ENCODE data around the gene IFT20. TPM values are rescaled to one million over a fixed set of nuclear protein-coding genes. Genes with fewer than 3 reads are reported as not detected.

Gene IFT20
- total RNA-seq, 1 donor from 2014 or later: 63.7 TPM

DNA sequence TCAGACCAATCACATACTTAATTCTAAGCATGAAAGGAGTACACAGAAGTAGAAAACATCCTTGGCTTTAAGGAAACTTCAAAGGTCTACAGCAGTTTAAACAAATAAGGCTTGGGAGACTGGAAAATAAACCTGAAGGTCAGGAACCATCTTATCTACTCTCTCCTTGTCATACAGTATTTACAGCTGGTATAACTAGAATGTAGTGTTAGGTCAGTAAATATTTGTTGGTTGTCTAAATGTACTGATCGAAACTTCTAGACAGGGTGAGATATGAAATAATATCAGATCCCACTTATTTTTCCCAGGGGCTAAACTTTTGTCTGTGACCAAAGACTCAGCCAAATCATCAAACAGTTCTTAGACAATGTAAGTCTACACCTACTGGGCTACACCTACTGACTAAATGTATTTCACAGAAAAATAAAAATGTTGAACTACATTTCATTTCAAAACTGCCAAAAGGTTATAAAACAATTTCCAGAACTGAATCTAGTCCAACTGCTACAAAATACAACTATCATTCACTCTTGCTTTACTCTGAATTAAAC is 43.4 kb downstream of the IFT20 start:
- no peaks in the 10 kb centered on the region for H3K9me3 Mint-ChIP-seq (ENCODE audit: low read depth)
- no peak overlapping the region for H3K4me3 Mint-ChIP-seq (ENCODE audit: unreplicated experiment)
- no peaks in the 10 kb centered on the region for H3K36me3 Mint-ChIP-seq (ENCODE audit: low read depth)
- no peak for DNase-seq (ENCODE audit: low spot score)
- TF ChIP-seq, protein P1, sequence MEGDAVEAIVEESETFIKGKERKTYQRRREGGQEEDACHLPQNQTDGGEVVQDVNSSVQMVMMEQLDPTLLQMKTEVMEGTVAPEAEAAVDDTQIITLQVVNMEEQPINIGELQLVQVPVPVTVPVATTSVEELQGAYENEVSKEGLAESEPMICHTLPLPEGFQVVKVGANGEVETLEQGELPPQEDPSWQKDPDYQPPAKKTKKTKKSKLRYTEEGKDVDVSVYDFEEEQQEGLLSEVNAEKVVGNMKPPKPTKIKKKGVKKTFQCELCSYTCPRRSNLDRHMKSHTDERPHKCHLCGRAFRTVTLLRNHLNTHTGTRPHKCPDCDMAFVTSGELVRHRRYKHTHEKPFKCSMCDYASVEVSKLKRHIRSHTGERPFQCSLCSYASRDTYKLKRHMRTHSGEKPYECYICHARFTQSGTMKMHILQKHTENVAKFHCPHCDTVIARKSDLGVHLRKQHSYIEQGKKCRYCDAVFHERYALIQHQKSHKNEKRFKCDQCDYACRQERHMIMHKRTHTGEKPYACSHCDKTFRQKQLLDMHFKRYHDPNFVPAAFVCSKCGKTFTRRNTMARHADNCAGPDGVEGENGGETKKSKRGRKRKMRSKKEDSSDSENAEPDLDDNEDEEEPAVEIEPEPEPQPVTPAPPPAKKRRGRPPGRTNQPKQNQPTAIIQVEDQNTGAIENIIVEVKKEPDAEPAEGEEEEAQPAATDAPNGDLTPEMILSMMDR (IDR thresholded peaks at IDR 0.05): no peak
- no peaks in the 10 kb centered on the region for H3K27me3 Mint-ChIP-seq (ENCODE audit: low read depth)
- H3K4me1 Mint-ChIP-seq (ENCODE audit: low read depth): peaks cover 3% of the 10 kb centered on the region
- no peak overlapping the region for H3K27ac Mint-ChIP-seq (ENCODE audit: unreplicated experiment)

- no peak for DNase-seq (ENCODE audit: low spot score)
- Mint-ChIP-seq H3K27ac (ENCODE audit: unreplicated experiment) (no peak overlapping the region), H3K9me3 (ENCODE audit: low read depth) (no peaks in the 10 kb centered on the region), H3K4me3 (ENCODE audit: unreplicated experiment) (no peak overlapping the region), H3K36me3 (ENCODE audit: low read depth) (no peaks in the 10 kb centered on the region), H3K27me3 (ENCODE audit: low read depth) (no peaks in the 10 kb centered on the region), H3K4me1 (ENCODE audit: low read depth) (peaks cover 3% of the 10 kb centered on the region)
- TF ChIP-seq, protein P1 (IDR thresholded peaks at IDR 0.05): no peak
These were observed 44.6 kb downstream of the IFT20 start for GRCh38 chr17:28290703-28291102.

DNA sequence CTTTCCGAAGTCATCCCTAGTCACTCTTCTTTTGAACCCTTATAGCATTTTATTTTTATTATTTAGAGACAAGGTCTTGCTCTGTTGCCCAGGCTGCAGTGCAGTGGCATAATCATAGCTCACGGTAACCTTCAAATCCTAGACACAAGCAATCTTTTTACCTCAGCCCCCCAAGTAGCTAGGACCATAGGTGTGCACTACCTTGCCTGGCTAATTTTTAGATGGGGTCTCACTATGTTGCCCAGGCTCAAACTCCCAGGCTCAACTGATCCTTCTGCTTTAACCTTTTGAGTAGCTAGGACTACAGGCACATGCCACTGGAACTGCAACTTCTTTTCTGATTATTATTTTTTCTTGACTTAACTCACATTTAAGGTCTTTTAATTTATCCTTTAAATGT is 49.3 kb downstream of the IFT20 start:
- no peaks in the 10 kb centered on the region for H3K9me3 Mint-ChIP-seq (ENCODE audit: low read depth)
- no peak overlapping the region for H3K4me3 Mint-ChIP-seq (ENCODE audit: unreplicated experiment)
- peaks cover 23% of the 10 kb centered on the region for H3K4me1 Mint-ChIP-seq (ENCODE audit: low read depth)
- TF ChIP-seq, protein P1 (IDR thresholded peaks at IDR 0.05): no peak
- no peak for DNase-seq (ENCODE audit: low spot score)
- H3K27me3 Mint-ChIP-seq (ENCODE audit: low read depth): no peaks in the 10 kb centered on the region
- no peak overlapping the region for H3K27ac Mint-ChIP-seq (ENCODE audit: unreplicated experiment)
- H3K36me3 Mint-ChIP-seq (ENCODE audit: low read depth): no peaks in the 10 kb centered on the region

GRCh38 chr17:28282596-28282995 is 52.7 kb downstream of the IFT20 start:
- peak overlapping the region; percentile 95 for H3K27ac Mint-ChIP-seq (ENCODE audit: unreplicated experiment)
- H3K4me3 Mint-ChIP-seq (ENCODE audit: unreplicated experiment): peak overlapping the region; percentile 20
- no peaks in the 10 kb centered on the region for H3K9me3 Mint-ChIP-seq (ENCODE audit: low read depth)
- H3K27me3 Mint-ChIP-seq (ENCODE audit: low read depth): no peaks in the 10 kb centered on the region
- H3K36me3 Mint-ChIP-seq (ENCODE audit: low read depth): no peaks in the 10 kb centered on the region
- no peak for DNase-seq (ENCODE audit: low spot score)
- H3K4me1 Mint-ChIP-seq (ENCODE audit: low read depth): peaks cover 32% of the 10 kb centered on the region
- TF ChIP-seq, protein P1 (IDR thresholded peaks at IDR 0.05): no peak

DNA sequence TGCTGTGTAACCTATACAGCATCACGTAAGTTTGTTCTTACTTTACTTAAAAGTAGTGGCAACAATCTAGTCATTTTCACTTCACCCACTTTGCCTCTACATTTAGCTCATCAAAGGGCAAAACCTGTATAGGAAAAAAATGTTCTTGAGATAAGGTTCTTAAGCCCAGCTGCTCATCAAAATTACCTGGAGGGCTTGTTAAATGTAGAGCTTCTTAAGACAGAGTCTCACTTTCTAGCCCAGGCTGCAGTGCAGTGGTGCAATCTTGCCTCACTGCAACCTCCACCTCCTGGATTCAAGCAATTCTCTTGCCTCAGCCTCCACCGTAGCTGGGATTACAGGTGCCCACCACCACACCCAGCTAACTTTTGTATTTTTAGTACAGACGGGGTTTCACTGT is 54.4 kb downstream of the IFT20 start:
- Mint-ChIP-seq H3K27ac (ENCODE audit: unreplicated experiment) (no peak overlapping the region), H3K9me3 (ENCODE audit: low read depth) (no peaks in the 10 kb centered on the region), H3K36me3 (ENCODE audit: low read depth) (no peaks in the 10 kb centered on the region), H3K4me1 (ENCODE audit: low read depth) (peaks cover 32% of the 10 kb centered on the region), H3K27me3 (ENCODE audit: low read depth) (no peaks in the 10 kb centered on the region), H3K4me3 (ENCODE audit: unreplicated experiment) (no peak overlapping the region)
- TF ChIP-seq, protein P1 (IDR thresholded peaks at IDR 0.05): no peak
- no peak for DNase-seq (ENCODE audit: low spot score)

All from chondrocyte (in vitro differentiated cells).